Superior temporal gyrus (tissue), 1 donor: Measurements from ENCODE around the gene GMDS.

ENCODE experiments used
- DNase-seq: peaks from one replicate; pipeline ENCODE4 v3.0.0-alpha.2; 2016; ENCODE audit errors: extremely low spot score

The GMDS gene

GRCh38 chr6:1574083-1574761, 671.2 kb downstream of the GMDS start:
- peak; percentile 16 for DNase-seq
